ENCODE measurements around the gene HMGA1. TPM values are rescaled to one million over a fixed set of nuclear protein-coding genes. Genes with fewer than 3 reads are reported as not detected.

HMGA1 gene
- total RNA-seq, 1 experiment from 2014 or later: 154 TPM

- no peaks in the 10 kb centered on the region for H3K9me3 Mint-ChIP-seq (ENCODE audit: unreplicated experiment)
- ChIA-PET CTCF (interaction anchor here (0.6 to 2.3 kb wide), 7 partner anchors 24 to 1971 kb away, joined by 3 to 12 read pairs (median 4); no protein-coding TSS in a partner anchor), POLR2A (interaction anchor here (0.6 to 2.0 kb wide), 11 partner anchors 12 to 578 kb away, joined by 3 to 21 read pairs (median 3); partner anchors contain the start of gene HMGA1)
- BruUV-seq (replicated peaks): TSS peak; percentile 88
- no peak for TF ChIP-seq CTCF (IDR thresholded peaks at IDR 0.05; ENCODE audit: unreplicated experiment)
- peaks cover 6% of the 10 kb centered on the region for H3K4me1 Mint-ChIP-seq (ENCODE audit: insufficient read depth, unreplicated experiment)
- H3K36me3 Mint-ChIP-seq (ENCODE audit: insufficient read depth, unreplicated experiment): no peaks in the 10 kb centered on the region
- peak; percentile 93 for DNase-seq (ENCODE audit: unreplicated experiment)
- no peaks in the 10 kb centered on the region for H3K27me3 Mint-ChIP-seq (ENCODE audit: insufficient read depth, unreplicated experiment)
- intact Hi-C loops (cut with micrococcal nuclease): no loop called here
- H3K4me3 Mint-ChIP-seq (ENCODE audit: unreplicated experiment): peak overlapping the region; percentile 68
- H3K27ac Mint-ChIP-seq (ENCODE audit: low read depth, unreplicated experiment): peak overlapping the region; percentile 39
These were observed 12.4 kb upstream of the HMGA1 start for GRCh38 chr6:34223956-34224940.

- ChIA-PET CTCF (no interaction called here), POLR2A (no interaction called here)
- DNase-seq (ENCODE audit: unreplicated experiment): no peak
- no peak overlapping the region for H3K4me3 Mint-ChIP-seq (ENCODE audit: unreplicated experiment)
- no peak overlapping the region for H3K27ac Mint-ChIP-seq (ENCODE audit: low read depth, unreplicated experiment)
- no peaks in the 10 kb centered on the region for H3K27me3 Mint-ChIP-seq (ENCODE audit: insufficient read depth, unreplicated experiment)
- H3K9me3 Mint-ChIP-seq (ENCODE audit: unreplicated experiment): no peaks in the 10 kb centered on the region
- intact Hi-C loops (cut with micrococcal nuclease): no loop called here
- H3K36me3 Mint-ChIP-seq (ENCODE audit: insufficient read depth, unreplicated experiment): no peaks in the 10 kb centered on the region
- H3K4me1 Mint-ChIP-seq (ENCODE audit: insufficient read depth, unreplicated experiment): peaks cover 8% of the 10 kb centered on the region
- no TSS peak for BruUV-seq (replicated peaks)
- no peak for TF ChIP-seq CTCF (IDR thresholded peaks at IDR 0.05; ENCODE audit: unreplicated experiment)
These were observed 11.1 kb upstream of the HMGA1 start for GRCh38 chr6:34225551-34225950.

GRCh38 chr6:34226066-34226465, 10.6 kb upstream of the HMGA1 start:
- ChIA-PET CTCF (interaction anchor here (1.4 kb wide), 1 partner anchor 30 kb away, joined by 7 read pairs; no protein-coding TSS in a partner anchor), POLR2A (no interaction called here)
- Mint-ChIP-seq H3K4me1 (ENCODE audit: insufficient read depth, unreplicated experiment) (peaks cover 11% of the 10 kb centered on the region), H3K27me3 (ENCODE audit: insufficient read depth, unreplicated experiment) (no peaks in the 10 kb centered on the region), H3K9me3 (ENCODE audit: unreplicated experiment) (no peaks in the 10 kb centered on the region), H3K27ac (ENCODE audit: low read depth, unreplicated experiment) (no peak overlapping the region), H3K36me3 (ENCODE audit: insufficient read depth, unreplicated experiment) (no peaks in the 10 kb centered on the region), H3K4me3 (ENCODE audit: unreplicated experiment) (no peak overlapping the region)
- no peak for TF ChIP-seq CTCF (IDR thresholded peaks at IDR 0.05; ENCODE audit: unreplicated experiment)
- intact Hi-C loops (cut with micrococcal nuclease): no loop called here
- DNase-seq (ENCODE audit: unreplicated experiment): no peak
- no TSS peak for BruUV-seq (replicated peaks)

GRCh38 chr6:34226731-34227586, 9.7 kb upstream of the HMGA1 start:
- no TSS peak for BruUV-seq (replicated peaks)
- H3K4me1 Mint-ChIP-seq (ENCODE audit: insufficient read depth, unreplicated experiment): peaks cover 11% of the 10 kb centered on the region
- ChIA-PET CTCF (interaction anchor here (0.6 to 1.4 kb wide), 2 partner anchors 31 to 71 kb away, joined by 3 to 7 read pairs; no protein-coding TSS in a partner anchor), POLR2A (no interaction called here)
- intact Hi-C loops (cut with micrococcal nuclease): no loop called here
- H3K4me3 Mint-ChIP-seq (ENCODE audit: unreplicated experiment): no peak overlapping the region
- H3K27ac Mint-ChIP-seq (ENCODE audit: low read depth, unreplicated experiment): no peak overlapping the region
- no peak for DNase-seq (ENCODE audit: unreplicated experiment)
- H3K27me3 Mint-ChIP-seq (ENCODE audit: insufficient read depth, unreplicated experiment): no peaks in the 10 kb centered on the region
- no peaks in the 10 kb centered on the region for H3K36me3 Mint-ChIP-seq (ENCODE audit: insufficient read depth, unreplicated experiment)
- TF ChIP-seq CTCF (IDR thresholded peaks at IDR 0.05; ENCODE audit: unreplicated experiment): no peak
- no peaks in the 10 kb centered on the region for H3K9me3 Mint-ChIP-seq (ENCODE audit: unreplicated experiment)
